NCI-H2107 (cell line): Measurements from ENCODE around the gene BACH2.

Experiments
- DNase-seq: peaks from one replicate; lab custom pipeline; 2025; lab: John Stamatoyannopoulos, UW

BACH2 gene

DNA sequence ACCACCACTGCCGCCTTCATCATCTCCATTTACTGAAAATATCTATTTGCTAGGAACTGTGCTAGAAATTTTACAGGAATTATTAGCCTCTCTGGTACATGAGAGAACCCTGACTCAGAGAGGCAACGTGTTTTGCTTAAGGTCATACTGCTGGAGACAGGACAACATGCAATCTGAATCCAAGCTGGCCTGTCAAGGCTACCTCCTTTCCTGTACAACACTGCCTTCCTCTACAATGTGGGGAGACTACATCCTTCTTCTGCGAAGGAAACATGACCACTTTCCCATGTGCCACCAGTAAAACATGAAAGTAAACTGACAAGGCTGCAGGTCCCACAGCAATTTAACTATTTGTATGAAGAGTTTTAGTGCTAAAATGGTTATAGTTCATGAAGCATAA is 200.9 kb downstream of the BACH2 start:
- no peak for DNase-seq

DNA sequence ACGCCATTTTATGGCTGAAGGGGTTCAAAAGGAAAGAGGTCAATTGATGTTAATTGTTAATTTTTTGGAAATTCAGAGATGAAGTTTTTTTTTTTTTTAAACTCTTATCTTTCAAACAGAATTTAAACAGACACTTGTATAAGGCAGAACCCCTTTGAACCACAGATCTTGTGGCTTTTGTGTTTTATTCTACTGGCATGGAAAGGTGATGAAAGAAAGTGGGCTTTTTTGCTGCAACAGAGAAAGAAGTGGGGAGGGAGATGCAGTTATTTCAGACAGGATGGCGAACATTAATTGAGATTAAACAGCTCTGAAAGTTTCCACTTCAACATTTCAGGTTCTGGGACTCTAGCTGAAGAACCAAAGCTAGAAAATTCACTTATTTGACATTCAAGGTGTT is 201.5 kb downstream of the BACH2 start:
- DNase-seq: no peak

DNA sequence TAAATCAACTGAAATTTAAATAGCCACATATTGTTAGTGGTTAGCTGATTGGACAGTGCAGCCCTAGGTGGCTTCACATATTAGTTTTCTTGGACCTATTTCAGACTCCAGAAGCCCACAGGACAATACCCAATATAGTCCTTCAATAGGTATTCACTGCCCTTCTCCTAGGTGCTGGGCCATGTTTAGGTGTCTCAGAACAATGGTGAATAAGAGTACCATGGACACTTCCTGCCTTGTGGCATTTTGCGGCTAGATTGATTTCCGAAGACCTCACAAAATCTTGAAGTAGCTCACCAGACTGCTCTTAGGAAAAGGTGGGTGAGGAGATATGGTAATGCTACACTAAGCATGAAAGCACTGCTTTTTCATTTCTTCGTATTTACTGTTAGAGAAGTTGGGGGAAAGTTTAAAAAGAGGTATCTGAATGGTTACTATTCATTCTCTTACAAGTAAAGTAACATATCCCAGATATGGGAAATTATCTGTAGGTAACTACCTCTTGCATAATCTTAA is 203.0 kb downstream of the BACH2 start:
- no peak for DNase-seq

DNA sequence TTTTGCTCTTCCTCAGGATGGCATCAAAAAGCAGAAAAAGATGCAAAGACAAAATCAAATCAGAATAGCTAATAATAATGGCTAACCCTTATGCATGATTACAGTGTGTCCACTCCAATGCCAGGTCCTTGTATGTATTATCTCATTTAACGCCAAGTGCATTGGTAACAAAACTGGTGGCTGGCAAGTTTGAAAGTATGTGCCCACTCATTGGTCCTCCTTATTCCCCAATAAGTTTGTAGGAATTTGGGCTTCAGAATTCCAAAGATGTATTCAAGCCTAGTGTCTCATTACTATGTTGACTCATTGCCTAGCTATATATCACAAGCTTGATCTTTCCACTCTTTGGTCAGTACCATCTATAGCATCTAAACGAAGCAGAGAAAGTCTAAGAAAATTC is 205.8 kb downstream of the BACH2 start:
- no peak for DNase-seq

DNA sequence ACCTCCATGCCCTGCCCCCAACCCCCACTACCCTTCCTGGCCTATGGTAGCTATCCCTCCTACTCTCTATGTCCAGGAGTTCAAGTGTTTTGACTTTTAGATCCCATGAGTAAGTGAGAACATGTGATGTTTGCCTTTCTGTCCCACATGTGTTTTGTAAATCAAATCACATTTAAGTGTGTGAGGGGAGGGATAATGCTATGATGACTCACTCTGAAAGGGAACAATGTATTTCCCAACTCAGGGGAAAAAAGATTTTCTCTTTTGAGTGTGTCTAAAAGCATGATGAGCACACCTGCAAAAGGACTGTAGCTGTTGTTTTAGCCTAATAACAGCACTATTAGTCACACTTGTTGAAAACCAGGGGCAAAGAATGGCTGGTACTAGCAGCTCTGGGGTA is 208.6 kb downstream of the BACH2 start:
- peak; percentile 36 for DNase-seq

DNA sequence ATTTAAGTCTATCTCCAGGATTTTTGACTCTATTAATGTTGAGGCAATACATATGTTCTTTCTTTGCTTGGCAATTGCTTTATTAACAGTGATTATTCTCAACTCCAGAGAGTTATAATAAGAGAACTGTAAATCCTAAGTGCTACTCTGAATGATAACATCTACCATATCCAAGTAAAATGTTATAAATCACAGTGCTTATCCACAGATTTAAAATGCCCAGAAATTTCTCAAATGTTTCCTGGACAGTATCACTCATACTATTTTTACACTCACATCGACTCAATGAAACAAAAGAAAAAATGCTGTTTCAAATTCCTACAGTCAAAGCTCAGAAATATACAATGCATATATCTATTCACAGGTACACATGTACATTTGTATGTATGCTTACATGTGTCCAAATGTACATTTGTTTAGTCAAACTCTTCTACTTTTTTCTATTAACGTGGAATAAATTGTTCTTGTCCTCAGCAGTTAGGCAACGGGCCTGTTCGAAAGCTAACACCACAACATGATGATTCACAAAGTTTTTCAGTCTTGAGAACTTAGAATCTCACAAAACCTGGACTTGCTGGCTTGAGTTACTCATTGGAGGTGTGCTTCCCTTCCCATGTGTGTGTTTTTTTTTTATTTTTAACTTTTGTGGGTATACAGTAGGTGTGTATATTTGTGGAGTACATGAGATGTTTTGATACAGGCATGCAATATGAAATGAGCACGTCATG is 209.4 kb downstream of the BACH2 start:
- DNase-seq: no peak

DNA sequence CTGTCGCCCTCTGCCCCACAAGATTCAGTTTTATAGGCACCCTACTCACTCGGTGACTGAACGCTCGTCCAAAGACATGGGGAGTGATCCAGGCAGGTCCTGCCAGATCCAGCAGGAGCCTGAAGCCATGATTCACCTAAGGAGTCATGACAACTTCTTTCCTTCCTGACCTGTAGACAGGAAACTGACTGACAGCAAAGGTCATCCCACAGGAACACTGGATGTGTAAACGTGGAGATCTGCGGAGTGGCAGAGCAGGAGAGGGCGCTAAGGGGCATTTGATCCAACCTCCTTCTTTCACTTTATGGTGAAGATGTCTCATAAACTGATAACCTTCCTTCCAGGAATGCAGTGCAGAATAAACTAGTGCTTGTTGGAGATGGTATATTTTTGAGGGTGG is 210.1 kb downstream of the BACH2 start:
- no peak for DNase-seq

DNA sequence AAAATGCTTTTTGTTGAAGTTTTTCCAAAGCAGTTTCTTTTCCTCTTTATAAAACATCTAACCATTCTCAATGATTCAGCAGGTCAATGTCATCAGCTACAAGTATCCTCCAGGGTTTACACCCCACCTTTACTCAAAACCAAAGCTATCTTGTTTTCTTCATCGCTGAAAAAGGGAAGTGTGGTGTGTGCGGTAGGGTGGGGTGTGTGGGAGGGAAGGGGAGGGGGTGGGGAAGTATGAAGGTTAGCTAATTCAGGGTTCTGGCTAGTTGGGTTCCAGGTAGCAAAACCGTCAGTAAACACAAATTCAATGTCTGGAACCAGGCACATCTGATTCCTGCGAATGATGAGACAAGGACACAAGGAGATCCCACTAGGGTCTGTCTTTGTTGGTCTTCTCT is 212.8 kb downstream of the BACH2 start:
- no peak for DNase-seq

DNA sequence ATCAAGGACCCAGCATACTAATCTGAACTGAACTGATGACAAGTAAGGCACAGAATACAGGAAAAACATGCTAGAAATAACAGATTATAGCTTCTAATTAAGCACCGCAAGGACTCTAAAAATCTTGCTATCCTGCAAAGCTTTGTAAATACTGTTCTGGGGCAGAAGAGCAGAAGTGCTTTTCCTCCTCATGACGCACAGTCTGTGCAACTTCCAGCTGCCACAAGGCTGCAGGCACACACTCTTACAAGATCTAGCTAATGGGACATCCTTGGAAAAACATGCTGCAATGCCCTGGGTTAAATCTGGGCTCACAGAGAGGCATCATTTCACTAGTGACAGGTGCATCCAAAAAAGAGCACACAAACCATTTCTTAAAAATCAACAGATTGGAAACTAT is 213.8 kb downstream of the BACH2 start:
- no peak for DNase-seq

DNA sequence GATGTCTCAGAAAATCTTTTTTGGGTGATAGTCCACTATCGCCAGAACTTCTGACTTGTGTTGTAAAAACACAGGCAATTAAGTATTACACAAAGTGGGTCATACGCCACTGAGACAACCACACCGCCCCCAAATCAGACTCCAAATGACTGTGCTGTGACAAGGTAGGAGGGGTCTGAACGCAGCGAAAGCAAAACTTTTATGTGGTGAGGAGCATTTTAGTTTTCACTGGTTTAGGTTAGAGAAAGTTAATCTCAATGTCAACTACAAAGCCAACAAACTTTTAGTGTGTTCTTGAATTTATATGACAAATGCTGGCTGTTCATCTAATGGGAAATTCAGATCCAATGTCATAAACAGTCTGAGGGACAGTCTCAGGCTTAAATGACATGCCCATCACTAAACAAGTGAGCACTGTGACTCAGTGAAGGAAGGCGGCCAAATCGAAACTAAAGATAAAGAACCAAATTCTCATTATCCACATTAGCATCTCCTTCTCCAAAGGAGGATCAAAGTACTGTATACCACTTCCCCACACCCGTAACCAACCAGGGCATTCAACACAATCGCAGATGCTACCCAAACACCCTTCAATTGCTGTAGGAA is 215.7 kb downstream of the BACH2 start:
- DNase-seq: no peak

DNA sequence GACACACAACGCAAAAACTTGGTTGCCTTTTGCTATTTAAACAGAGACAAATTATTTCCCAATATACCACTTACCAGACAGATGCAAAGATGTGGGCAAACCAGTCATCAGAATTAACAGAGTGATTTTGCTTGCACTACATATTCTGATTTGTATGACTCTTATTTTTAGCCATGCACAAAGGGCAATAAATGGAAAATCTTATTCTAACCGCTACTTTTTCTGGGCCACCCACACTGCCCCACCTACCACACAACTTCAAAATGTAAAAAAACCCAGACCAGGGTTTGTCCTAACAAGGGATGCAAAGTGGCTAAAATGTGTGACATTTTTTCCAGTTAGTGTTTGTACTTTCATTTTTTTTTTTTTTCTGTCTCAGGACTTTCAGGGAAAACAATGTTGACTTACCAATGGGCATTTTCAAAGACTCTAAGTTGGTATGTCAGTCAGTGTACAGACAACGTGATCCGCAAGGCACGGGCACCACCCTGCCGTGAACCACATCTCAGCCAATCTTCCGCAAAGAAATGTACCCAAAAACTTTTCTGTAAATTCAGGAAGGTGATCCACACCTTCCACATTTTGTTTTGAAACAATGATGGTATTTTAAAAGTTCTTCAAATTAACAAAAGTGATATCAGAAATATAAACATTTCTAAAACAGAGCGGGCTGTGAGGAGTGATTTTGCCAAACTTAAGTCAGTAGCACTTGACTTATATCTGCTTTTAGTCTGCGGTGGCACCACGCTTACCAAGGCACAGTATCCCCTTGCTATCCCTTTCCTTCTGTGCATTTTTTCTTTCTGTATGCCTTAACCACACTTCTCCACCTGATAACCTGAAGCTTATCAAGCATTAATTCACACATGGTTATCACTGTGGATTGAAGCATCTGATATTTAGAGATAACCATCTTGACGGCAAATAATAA is 216.8 kb downstream of the BACH2 start:
- DNase-seq: no peak

DNA sequence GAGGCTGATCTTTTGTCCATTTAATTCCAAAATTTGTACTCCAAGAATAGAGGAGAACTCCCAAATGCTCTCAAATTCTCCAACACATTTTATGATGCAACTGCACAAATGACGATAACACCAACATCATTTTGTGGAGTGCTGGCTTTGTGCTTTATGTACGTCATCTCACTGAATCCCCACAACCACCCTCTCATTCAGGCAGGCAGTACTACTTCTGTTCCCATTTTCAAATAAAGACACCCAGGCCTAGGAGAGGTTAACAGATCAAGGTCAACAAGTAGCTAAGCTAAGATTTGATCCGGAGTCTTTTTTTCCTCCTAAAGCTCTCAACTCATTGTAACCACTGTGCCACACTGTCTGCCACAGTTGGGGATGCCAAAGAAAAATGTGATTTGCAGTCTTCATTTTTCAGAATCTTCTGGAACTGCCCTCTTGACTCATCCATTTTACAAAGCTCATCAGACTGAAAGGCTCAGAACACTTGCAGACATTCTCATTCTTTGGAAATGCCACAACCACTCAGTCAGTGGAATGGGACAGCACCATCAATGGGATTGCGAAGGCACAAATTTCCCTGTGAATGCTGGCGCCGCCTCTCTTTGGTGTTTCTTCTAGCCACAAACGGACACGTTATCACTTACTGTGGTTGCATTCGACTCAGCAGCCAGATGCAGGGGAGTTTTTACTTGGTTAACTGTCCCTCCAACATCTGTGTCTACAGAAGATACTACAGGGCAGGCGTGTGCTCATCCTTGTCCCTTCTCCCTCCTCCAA is 217.9 kb downstream of the BACH2 start:
- no peak for DNase-seq

DNA sequence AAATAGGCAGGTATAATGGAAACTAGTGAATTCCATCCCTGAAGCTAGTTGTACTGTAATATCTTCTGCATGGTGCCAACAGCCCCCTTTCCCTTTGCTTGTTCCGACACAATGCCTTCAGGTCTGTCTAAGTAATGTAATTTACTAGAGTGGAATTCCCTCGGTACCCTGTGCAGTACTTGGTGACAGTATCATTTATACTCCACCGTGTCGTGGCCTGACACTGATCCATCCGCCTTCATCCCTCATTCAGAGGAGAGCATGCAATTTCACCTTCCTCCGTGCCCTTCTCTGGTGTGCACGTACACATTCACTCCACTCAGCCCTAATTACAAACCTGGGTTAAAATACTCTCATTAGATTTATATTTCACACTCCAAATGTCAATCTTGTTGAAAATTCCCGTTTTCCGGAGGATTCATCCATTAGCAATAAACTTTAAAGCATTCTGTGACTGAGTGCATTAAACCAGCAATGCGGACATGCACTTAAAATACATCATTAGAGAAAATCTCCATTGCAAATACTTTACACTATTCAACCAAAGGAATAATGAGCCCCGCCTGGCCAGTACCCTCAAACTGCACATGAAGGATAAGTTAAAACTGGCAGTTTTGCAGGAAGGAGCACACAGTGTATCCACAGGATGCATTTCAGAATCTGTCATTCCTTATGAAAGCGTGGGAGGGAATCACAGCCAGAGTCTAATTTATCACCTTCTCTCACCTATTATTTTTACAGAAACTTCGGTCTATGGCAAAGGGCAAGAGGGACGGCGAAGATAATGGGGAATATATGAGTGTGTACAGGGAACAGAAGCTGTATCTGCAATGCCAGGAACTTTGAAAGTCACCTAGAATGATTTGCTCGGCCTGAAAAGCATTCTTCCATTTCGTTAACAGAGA is 219.9 kb downstream of the BACH2 start:
- no peak for DNase-seq

DNA sequence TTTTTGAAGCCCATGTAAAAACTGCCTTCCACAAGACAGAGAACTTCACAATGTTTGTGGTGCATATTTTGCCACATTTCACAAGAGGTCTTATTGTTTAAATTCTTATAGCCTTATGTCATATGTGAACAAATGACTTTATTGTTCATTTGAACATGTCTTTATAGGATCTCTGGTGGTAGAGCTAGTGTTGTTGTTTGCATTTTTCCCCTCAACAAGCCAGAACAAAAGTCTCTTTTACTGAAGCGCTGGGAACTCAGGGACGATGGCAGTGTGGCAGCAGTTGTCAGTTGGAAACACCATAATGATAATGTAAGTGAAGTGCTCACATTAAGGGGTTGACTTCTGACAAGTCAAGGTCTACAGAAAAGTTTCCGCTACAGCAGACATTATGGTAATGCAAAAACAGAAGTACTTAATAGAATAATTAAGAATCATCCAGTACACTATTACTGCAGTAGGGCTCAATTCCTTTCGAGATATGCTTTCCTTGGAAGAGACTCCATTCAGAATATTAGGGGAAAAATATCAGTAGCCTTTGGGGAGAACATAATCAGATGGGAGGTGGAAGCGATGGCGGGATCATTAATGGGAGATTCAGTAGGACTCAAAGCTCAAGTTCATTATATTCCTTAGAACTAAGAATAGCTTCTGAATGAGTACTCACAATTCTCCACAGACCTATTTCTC is 222.3 kb downstream of the BACH2 start:
- DNase-seq: no peak

DNA sequence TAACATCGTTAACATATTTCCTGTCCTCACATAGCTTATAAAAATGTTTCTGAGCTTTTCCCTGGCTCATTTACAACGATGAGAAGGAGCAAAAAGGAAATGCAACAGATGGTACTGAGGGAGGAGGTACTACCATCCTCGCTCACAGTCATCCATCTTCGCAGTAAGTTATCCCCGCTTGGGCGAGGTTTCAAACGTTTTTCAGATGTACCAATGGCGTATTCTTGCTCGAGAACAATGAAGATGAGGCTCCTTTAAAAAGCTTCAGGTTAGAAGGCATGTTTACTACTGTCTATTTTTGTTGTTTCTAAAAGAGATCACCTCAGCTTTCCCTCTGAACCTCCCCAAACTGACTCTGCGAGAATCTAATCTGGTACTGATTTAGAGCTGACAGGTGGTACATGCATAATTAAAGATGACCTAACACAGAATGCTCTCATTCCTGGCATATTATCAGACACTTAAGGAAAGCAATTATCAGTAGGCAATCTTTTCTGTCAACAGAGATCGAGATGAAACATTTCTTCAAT is 223.6 kb downstream of the BACH2 start:
- no peak for DNase-seq

DNA sequence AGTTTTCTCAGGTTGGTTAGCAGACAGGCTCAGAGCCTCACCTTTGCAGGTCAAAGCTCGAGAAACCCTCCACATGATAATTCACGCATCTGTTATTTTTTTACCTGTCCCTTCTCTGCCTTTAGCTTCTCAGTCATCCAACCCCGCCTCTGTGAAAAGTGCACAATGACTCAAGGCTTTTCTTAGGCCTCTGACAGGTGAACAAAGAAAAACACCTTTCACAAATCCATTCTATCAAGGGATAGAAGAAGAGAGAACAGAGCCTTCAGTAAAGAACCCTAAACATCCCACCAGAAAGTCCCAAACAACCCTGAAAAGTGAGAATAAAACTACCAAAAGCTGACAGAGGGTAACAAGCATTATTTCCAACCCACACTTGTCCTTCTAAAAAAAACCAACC is 224.1 kb downstream of the BACH2 start:
- no peak for DNase-seq

DNA sequence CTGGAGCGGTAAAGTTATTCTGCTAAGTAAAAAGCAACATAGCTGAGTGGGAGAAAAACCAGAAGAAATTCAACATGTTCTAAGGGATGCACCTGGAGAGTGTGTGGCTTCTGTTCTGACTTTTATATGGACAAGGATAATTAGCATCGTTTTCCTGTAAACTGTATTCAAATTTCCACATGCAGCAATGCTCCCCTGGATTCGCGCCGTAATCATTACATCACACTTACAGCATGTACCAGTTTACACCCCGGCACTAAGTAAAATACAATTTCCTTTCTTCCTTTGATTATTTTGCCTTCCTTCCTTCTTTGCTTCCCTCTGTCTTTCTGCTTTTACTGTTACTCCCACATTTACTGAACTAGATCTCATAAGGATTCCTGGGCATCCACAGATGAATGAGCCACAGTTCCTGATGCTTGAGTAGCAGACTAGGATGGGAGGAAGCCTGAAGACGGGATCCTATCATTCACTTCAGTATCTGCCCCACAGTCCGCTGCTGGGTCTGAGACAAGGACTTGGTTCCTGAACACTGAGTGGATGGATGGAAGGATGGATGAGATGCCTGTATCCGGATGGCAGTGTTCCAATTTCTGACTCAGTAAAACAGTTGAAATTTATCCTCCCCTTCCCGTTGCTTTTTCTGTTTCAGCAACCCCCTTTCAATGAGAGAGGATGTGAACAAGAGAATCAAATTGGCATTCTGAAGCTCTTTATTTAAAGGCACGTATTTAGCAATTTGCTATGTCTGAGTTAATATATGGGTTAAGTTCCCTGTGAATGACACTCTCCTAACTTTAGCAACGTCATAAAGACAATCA is 227.7 kb downstream of the BACH2 start:
- DNase-seq: no peak

DNA sequence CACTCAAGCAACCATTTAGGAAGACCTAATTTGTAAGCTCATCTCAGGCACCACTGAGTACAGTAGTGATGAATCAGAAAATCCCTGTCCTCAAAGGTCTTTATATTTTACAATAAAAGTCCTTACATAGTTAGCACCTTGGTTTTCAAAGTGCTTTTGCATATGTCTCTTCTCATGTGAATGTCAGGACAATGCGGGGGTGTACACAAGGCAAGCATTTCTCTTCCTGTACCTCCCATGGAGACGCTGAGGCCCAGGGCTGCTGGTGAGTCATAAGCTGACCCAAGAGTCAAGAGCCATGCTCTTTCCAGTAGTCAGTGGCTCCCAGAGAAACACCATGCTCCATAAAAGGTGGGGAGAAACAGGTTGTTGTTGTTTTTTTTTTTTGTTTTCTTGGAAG is 228.4 kb downstream of the BACH2 start:
- no peak for DNase-seq

DNA sequence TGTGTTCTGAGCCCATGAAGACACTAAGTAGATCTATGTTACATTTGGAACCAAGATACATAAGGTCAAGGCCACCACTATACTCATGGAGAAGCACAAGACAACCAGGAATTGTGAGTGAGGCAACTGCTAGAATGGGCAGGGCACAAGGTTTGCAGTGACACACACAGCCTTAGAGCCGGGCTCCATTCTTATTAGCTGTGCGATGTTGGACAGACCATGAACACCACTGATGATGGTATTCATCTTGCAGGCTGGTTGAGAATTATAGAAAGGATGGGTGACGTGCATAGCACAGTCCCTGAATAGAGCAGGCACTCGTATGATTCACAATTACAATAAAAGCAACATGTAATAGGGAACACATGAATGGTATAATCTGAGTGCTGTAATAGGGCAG is 229.9 kb downstream of the BACH2 start:
- DNase-seq: no peak
